Measurements from ENCODE around the gene OAT.
"Not testable (repeated sequence)": the region's sequence is repeated elsewhere in the genome, so short reads cannot be mapped to it uniquely, and the experiment has no call there.

Gene OAT

DNA sequence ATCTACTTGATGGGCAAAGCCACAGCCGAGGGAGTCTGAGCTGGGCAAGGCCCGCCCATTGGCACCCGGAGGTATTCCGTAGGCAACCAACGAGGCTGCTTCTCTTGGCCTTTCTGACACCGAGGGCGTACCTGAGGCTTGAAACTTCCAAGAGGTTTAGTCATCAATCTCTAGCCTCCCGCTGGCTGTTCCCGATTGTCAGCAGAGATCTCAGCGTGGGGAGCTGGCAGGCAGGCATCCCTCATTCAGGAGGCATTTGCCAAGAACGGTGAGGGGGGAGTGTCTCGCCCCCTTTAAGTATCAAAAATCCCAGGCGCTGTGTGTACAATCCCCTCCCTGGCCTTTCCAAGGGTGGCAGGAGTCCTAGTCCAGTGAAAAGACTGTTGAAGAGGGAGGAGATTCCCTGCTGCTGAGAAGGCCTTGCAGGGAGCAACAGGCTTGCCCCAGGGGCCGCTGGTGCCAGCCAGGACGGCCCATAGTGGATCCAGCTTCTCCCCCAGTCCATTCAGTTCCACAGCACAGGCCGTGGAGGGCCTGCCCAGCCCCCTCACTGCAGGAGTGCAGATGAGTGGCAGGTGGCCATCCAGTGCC lies 39.7 kb downstream of the OAT start:
- DNase-seq (ENCODE audit: low read depth in 2 of 2): no peak

DNA sequence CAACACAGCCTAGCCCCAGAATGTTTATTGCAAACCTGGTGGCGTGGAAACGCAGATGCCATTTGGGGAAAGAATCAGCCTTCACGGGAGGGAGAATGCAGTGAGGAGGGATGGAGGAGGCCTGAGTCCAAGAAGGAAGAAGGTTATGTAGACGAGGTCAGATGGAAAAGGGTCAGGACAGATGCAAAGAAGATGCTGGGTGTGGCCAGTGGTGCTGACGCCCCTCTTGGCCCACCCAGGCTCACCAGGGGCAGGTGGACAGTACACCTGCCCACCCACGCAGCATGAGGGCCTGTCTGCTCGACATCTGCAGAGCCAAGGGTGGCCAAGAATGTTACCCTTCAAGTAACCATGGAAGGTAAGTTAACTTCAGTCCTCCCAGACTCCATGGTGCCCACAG lies 40.5 kb downstream of the OAT start:
- no peak for DNase-seq (ENCODE audit: low read depth in 2 of 2)

GRCh38 chr10:124377101-124377500 lies 41.6 kb downstream of the OAT start:
- no peak for DNase-seq (ENCODE audit: low read depth in 2 of 2)

GRCh38 chr10:124376411-124376810 lies 42.3 kb downstream of the OAT start:
- DNase-seq (ENCODE audit: low read depth in 2 of 2): no peak

- DNase-seq (ENCODE audit: low read depth in 2 of 2): no peak
These were observed 43.0 kb downstream of the OAT start for GRCh38 chr10:124375691-124376090.

DNA sequence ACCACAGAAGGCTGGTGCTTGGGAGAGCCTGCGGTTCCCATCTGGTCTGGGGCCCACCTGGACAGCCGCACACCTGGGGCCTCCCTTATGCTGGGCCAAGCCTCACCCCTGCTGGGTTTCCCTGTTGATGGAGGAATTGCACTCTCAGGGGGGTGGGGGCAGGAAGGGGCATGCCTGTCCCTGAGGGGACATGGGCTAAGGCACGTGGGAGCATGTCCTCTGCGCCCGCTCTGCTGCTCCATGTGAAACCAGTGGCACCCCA lies 43.4 kb downstream of the OAT start:
- DNase-seq (ENCODE audit: low read depth in 2 of 2): no peak

DNA sequence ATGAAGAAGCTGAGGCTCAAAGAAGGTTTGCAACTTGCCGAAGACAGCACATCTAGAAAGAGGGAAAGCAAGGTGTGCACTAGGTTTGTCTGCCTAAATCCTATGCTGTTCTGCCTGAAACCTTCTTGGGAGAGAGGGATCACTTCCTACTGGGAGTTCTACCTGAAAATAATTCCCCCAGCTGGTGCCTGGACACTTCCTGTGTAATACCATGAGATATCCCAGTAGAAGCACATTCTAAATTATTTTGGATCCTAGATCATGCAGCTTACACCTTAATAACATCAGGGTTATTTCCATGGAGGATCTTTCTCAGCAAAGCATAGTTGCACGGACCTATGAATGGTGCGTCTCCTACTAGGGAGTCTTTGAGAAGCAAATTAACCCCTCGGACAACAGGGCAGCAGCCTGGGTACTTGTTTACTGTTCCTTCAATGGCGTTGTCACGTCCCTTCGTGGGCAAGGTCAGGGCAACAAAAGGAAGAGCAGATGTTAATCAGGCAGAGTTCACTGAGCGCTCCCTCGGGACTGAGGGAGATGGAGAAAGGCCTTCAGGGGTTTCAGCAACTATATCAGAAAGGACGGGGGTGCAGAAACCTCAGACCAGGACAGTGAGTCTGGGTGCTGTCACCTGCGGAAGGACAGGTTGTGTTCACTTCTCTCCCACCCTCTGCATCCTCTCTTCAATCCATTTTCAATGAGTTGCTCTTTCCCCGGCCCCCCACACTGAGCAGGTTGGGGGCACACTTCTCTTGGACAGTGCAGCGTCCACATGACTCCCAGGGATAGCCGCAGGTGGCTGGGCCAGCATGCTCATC lies 44.0 kb downstream of the OAT start:
- DNase-seq (ENCODE audit: low read depth in 2 of 2): no peak

GRCh38 chr10:124372899-124373298 lies 45.8 kb downstream of the OAT start:
- no peak for DNase-seq (ENCODE audit: low read depth in 2 of 2)

- no peak for DNase-seq (ENCODE audit: low read depth in 2 of 2)
These were observed 48.3 kb downstream of the OAT start for GRCh38 chr10:124370426-124370825.

DNA sequence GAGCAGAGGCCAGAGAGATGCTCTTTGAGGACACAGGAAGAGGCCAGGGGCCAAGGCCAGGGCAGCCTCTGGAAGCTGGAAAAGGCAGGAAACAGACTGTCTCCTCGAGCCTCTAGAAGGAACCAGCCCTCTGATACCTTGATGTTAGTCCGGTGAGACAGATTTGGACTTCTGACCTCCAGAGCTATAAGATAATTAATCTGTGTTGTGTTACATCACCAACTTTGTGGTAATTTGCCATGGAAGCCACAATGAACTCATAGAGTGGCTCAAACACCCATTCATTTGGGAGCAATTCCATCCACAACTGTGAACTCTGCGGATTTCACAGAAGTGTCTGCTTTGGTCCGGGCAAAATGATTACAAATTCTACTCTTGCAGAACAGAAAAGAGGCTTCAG lies 48.7 kb downstream of the OAT start:
- no peak for DNase-seq (ENCODE audit: low read depth in 2 of 2)

DNA sequence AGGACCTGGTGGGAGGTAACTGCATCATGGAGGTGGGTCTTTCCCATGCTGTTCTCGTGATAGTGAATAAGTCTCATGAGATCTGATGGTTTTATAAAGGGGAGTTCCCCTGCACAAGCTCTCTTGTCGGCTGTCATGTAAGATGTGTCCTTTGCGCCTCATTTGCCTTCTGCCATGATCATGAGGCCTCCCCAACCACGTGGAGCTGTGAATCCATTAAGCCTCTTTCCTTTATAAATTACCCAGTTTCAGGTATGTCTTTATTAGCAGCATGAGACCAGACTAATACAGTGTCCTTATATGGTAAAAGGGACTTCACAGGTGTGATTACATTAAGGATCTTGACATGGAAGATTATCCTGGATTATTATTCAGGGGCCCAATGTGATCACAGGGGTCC lies 49.2 kb downstream of the OAT start:
- DNase-seq (ENCODE audit: low read depth in 2 of 2): not testable (repeated sequence)

GRCh38 chr10:124369066-124369465 lies 49.7 kb downstream of the OAT start:
- DNase-seq (ENCODE audit: low read depth in 2 of 2): no peak

DNA sequence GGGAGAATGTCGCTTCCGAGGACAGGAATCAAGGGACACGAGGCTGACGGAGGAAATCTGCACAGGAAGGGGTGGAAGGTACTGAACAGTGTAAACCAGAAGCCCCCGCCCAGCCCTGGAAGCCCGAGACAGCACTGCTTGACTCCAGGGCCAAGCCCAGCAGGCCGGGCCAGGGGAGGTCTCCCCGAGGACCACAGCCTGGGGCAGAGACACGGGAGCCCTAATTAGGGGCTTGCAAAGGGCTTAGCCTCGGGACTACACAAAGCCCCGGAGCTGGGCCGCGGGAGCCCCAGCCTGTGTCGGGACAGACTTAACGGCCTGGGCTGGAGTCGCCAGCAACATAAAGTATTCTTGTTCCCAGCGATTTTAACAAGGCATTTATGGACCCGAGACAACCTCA lies 50.8 kb downstream of the OAT start:
- no peak for DNase-seq (ENCODE audit: low read depth in 2 of 2)

- DNase-seq (ENCODE audit: low read depth in 2 of 2): no peak
These were observed 51.3 kb downstream of the OAT start for GRCh38 chr10:124367414-124367813.

GRCh38 chr10:124366825-124367224 lies 51.9 kb downstream of the OAT start:
- no peak for DNase-seq (ENCODE audit: low read depth in 2 of 2)

DNA sequence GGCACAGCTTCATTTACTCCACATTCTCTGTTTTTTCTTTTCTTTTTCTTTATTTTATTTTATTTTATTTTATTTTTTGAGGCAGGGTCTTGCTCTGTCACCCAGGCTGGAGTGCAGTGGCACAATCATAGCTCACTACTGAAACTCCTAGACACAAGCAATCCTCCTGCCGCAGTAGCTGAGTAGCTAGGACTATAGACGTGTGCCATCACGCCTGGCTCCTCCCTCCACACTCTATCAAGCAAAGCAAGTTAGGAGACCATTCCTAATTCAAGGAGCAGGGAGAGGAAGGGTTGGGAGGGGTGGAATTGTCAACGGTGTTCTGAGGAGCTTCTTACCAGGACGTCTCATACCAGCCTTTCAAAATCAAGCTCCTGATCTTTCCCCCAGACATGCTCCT lies 52.4 kb downstream of the OAT start:
- DNase-seq (ENCODE audit: low read depth in 2 of 2): no peak

GRCh38 chr10:124364674-124365073 lies 54.0 kb downstream of the OAT start:
- DNase-seq (ENCODE audit: low read depth in 2 of 2): no peak

GRCh38 chr10:124362568-124362967 lies 56.2 kb downstream of the OAT start:
- no peak for DNase-seq (ENCODE audit: low read depth in 2 of 2)

DNA sequence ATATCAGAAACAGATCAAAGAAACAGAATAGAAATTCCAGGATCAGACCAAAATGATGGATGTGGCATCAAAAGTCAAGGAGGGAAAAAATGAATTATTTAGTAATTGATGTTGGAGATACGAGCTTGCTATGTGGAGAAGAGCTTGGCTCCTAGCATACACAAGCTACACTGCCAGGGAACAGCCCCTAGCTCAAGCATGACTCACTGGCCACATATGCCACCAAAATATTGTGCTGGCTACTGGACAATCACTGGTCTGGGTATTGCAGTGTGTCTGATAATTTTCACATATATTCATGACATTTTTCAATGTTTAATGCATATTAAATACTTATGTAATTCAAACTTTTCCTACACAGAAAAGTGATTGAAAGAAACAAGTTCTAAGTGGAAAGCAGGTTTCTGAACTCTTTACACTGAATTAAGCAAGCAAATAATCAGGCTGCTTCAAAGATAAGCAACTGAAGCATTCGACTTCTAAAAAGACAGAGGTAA lies 59.3 kb downstream of the OAT start:
- no peak for DNase-seq (ENCODE audit: low read depth in 2 of 2)

DNA sequence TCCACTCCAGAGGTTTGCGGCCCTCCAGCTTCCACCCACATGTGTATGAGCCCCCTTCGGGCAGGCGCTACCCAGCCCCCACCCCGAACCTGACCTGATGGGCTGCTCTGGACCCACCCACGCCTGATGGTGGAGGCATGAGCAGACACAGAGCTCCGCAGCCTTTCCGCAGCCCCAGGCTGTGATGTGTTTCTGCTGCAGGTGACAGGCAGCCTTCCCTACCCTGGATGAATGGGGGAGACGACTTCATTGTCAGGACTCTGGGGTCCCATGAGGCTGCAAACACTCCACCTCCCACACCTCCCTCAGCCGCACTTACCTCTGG lies 61.2 kb downstream of the OAT start:
- DNase-seq (ENCODE audit: low read depth in 2 of 2): no peak

- DNase-seq (ENCODE audit: low read depth in 2 of 2): no peak
These were observed 61.8 kb downstream of the OAT start for GRCh38 chr10:124356701-124357560.

- DNase-seq (ENCODE audit: low read depth in 2 of 2): peak; percentile 11 to 21
These were observed 64.0 kb downstream of the OAT start for GRCh38 chr10:124354411-124355382.
